Measurements from ENCODE around the gene CLECL1.

GRCh38 chr12:9697619-9698018, 35.3 kb downstream of the CLECL1 start:
- TF ChIP-seq TEAD4 (IDR thresholded peaks at IDR 0.05; ENCODE audit: low read depth, low read length): no peak
- TF ChIP-seq ATF3 (IDR thresholded peaks at IDR 0.05; ENCODE audit: insufficient read depth, low read depth, low read length): no peak
- TF ChIP-seq YY1 (IDR thresholded peaks at IDR 0.05; ENCODE audit: low read depth, low read length): no peak
- TF ChIP-seq POLR2A (IDR thresholded peaks at IDR 0.05; ENCODE audit: control extremely low read depth in 1 of 2, low read depth in 2 of 2, low read length in 2 of 2): no peak
